Neuron (in vitro differentiated cells): ENCODE results near the gene SCUBE3.

Source experiments
- H2AFZ ChIP-seq: one replicate; pipeline ENCODE4 v1.6.1; 2013; ENCODE audit warnings: low read depth, mild to moderate bottlenecking, inconsistent platforms, low read length, moderate library complexity
- H3K27me3 ChIP-seq: one replicate; pipeline ENCODE4 v1.6.1; 2013; ENCODE audit warnings: low read length; ENCODE audit not compliant: insufficient read depth
- H3K36me3 ChIP-seq: one replicate; pipeline ENCODE4 v1.6.1; 2013; ENCODE audit warnings: low read length; ENCODE audit not compliant: insufficient read depth
- H3K4me1 ChIP-seq: one replicate; pipeline ENCODE4 v1.6.1; 2013; ENCODE audit warnings: low read length; ENCODE audit not compliant: insufficient read depth
- H3K4me3 ChIP-seq: 2 replicates; pipeline ENCODE4 v1.5.1; 2013; ENCODE audit warnings: mild to moderate bottlenecking, low read length, moderate library complexity
- H3K9me3 ChIP-seq: one replicate; pipeline ENCODE4 v1.6.1; 2013; ENCODE audit warnings: low read length

The SCUBE3 gene

GRCh38 chr6:35174501-35174900, 39.3 kb upstream of the SCUBE3 start:
- Histone ChIP-seq H2AFZ (no peak overlapping the region), H3K4me3 (no peak overlapping the region), H3K36me3 (no peaks in the 10 kb centered on the region), H3K27me3 (no peaks in the 10 kb centered on the region), H3K9me3 (no peaks in the 10 kb centered on the region), H3K4me1 (peaks cover 6% of the 10 kb centered on the region)

- Histone ChIP-seq H3K9me3 (no peaks in the 10 kb centered on the region), H3K27me3 (no peaks in the 10 kb centered on the region), H3K4me3 (no peak overlapping the region), H2AFZ (no peak overlapping the region), H3K4me1 (peaks cover 6% of the 10 kb centered on the region), H3K36me3 (no peaks in the 10 kb centered on the region)
Measured at GRCh38 chr6:35176301-35177024, 37.3 kb upstream of the SCUBE3 start.

GRCh38 chr6:35177157-35177556, 36.6 kb upstream of the SCUBE3 start:
- no peaks in the 10 kb centered on the region for H3K9me3 ChIP-seq
- no peaks in the 10 kb centered on the region for H3K27me3 ChIP-seq
- no peak overlapping the region for H3K4me3 ChIP-seq
- H2AFZ ChIP-seq: no peak overlapping the region
- H3K4me1 ChIP-seq: peaks cover 6% of the 10 kb centered on the region
- H3K36me3 ChIP-seq: no peaks in the 10 kb centered on the region

- H3K27me3 ChIP-seq: no peaks in the 10 kb centered on the region
- H3K4me3 ChIP-seq: no peak overlapping the region
- H3K36me3 ChIP-seq: no peaks in the 10 kb centered on the region
- H3K4me1 ChIP-seq: peaks cover 6% of the 10 kb centered on the region
- H3K9me3 ChIP-seq: no peaks in the 10 kb centered on the region
- no peak overlapping the region for H2AFZ ChIP-seq
Measured at GRCh38 chr6:35177596-35177995, 36.2 kb upstream of the SCUBE3 start.

- no peaks in the 10 kb centered on the region for H3K27me3 ChIP-seq
- no peak overlapping the region for H2AFZ ChIP-seq
- H3K9me3 ChIP-seq: no peaks in the 10 kb centered on the region
- H3K4me3 ChIP-seq: no peak overlapping the region
- peaks cover 6% of the 10 kb centered on the region for H3K4me1 ChIP-seq
- H3K36me3 ChIP-seq: no peaks in the 10 kb centered on the region
Measured at GRCh38 chr6:35178012-35178411, 35.7 kb upstream of the SCUBE3 start.

GRCh38 chr6:35178932-35179832, 34.6 kb upstream of the SCUBE3 start:
- Histone ChIP-seq H2AFZ (no peak overlapping the region), H3K36me3 (no peaks in the 10 kb centered on the region), H3K27me3 (no peaks in the 10 kb centered on the region), H3K4me1 (peaks cover 12% of the 10 kb centered on the region), H3K4me3 (no peak overlapping the region), H3K9me3 (no peaks in the 10 kb centered on the region)

GRCh38 chr6:35179901-35180535, 33.7 kb upstream of the SCUBE3 start:
- no peak overlapping the region for H2AFZ ChIP-seq
- no peaks in the 10 kb centered on the region for H3K9me3 ChIP-seq
- no peaks in the 10 kb centered on the region for H3K27me3 ChIP-seq
- no peaks in the 10 kb centered on the region for H3K36me3 ChIP-seq
- H3K4me1 ChIP-seq: peaks cover 12% of the 10 kb centered on the region
- no peak overlapping the region for H3K4me3 ChIP-seq

GRCh38 chr6:35181308-35181932, 32.3 kb upstream of the SCUBE3 start:
- Histone ChIP-seq H3K9me3 (no peaks in the 10 kb centered on the region), H3K4me1 (peaks cover 12% of the 10 kb centered on the region), H3K27me3 (no peaks in the 10 kb centered on the region), H3K4me3 (no peak overlapping the region), H2AFZ (no peak overlapping the region), H3K36me3 (no peaks in the 10 kb centered on the region)

GRCh38 chr6:35181933-35182612, 31.7 kb upstream of the SCUBE3 start:
- no peak overlapping the region for H2AFZ ChIP-seq
- no peaks in the 10 kb centered on the region for H3K36me3 ChIP-seq
- no peaks in the 10 kb centered on the region for H3K9me3 ChIP-seq
- no peak overlapping the region for H3K4me3 ChIP-seq
- H3K27me3 ChIP-seq: no peaks in the 10 kb centered on the region
- H3K4me1 ChIP-seq: peaks cover 12% of the 10 kb centered on the region

- Histone ChIP-seq H3K36me3 (no peaks in the 10 kb centered on the region), H3K27me3 (no peaks in the 10 kb centered on the region), H3K4me1 (peaks cover 12% of the 10 kb centered on the region), H2AFZ (no peak overlapping the region), H3K9me3 (no peaks in the 10 kb centered on the region), H3K4me3 (no peak overlapping the region)
Measured at GRCh38 chr6:35183281-35183680, 30.5 kb upstream of the SCUBE3 start.

GRCh38 chr6:35183935-35184334, 29.8 kb upstream of the SCUBE3 start:
- Histone ChIP-seq H3K4me3 (no peak overlapping the region), H3K9me3 (peaks cover 2% of the 10 kb centered on the region), H3K27me3 (no peaks in the 10 kb centered on the region), H2AFZ (no peak overlapping the region), H3K36me3 (no peaks in the 10 kb centered on the region), H3K4me1 (peaks cover 10% of the 10 kb centered on the region)

GRCh38 chr6:35184580-35185301, 29.0 kb upstream of the SCUBE3 start:
- Histone ChIP-seq H3K27me3 (no peaks in the 10 kb centered on the region), H3K4me1 (peaks cover 5% of the 10 kb centered on the region), H3K36me3 (no peaks in the 10 kb centered on the region), H3K4me3 (no peak overlapping the region), H3K9me3 (peaks cover 2% of the 10 kb centered on the region), H2AFZ (no peak overlapping the region)
